GM19452 (cell line): ENCODE measurements around the gene CCDC138.
"Not testable (repeated sequence)": the region's sequence is repeated elsewhere in the genome, so short reads cannot be mapped to it uniquely, and the experiment has no call there.

Source experiments
- ATAC-seq: cut with Tn5 transposase; IDR thresholded peaks from one replicate; pipeline ENCODE4 v1.9.1; 2021; ENCODE audit not compliant: unreplicated experiment

Gene CCDC138, protein sequence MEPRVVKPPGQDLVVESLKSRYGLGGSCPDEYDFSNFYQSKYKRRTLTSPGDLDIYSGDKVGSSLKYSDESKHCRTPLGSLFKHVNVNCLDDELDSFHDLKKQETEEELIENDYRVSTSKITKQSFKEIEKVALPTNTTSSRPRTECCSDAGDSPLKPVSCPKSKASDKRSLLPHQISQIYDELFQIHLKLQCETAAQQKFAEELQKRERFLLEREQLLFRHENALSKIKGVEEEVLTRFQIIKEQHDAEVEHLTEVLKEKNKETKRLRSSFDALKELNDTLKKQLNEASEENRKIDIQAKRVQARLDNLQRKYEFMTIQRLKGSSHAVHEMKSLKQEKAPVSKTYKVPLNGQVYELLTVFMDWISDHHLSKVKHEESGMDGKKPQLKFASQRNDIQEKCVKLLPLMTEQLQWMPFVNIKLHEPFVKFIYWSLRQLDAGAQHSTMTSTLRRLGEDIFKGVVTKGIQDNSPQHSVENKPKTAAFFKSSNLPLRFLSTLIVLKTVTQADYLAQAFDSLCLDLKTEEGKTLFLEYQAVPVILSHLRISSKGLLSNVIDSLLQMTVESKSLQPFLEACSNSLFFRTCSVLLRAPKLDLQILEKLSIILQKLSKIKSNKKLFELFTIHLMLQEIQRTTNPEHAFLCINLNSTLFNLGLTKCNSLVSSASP

DNA sequence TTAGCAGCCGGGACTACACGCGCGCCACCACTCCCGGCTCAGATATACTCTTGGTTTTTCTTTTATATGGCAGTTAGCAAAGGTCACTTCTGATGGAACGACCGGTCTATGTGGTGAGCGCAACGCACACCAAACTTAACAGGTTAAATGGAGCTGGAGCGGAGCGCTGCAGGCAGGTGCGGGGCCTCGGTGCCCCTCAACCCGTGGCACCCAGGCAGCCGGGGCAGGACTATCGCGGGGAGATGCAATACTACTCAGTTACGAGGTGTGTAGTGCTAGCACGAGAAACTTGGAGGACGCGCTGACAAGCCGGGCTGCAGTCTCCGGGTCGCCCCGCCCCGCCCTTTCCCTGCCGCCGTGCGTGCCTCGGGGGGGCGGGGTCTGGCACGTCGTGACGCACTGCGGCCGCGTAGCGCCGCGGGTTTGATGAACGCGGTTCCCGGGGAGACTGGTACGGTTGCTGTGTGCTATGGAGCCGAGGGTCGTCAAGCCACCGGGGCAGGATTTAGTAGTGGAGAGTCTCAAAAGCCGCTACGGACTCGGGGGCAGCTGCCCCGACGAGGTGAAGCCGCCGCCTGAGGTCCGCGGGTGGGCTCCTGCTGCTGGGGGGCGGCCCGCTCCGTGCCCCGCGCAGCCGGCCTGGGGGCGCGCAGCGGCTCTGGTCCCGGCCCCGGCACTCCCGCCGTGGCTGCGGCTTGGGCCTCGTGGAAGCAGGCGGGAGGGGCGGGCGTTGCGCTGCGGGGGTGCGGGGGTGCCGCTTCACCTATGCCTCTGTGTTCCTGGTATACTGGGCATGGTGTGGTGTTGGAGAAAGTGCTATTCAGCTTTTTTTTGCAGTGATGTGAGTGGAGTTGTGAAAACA is at the start of gene CCDC138:
Gene CCDC138, plus strand, starts transcription at position 418 of the 862 bp plus-strand sequence. Its CDS starts 52 bp downstream, at position 470.
- ATAC-seq: peak; percentile 95

DNA sequence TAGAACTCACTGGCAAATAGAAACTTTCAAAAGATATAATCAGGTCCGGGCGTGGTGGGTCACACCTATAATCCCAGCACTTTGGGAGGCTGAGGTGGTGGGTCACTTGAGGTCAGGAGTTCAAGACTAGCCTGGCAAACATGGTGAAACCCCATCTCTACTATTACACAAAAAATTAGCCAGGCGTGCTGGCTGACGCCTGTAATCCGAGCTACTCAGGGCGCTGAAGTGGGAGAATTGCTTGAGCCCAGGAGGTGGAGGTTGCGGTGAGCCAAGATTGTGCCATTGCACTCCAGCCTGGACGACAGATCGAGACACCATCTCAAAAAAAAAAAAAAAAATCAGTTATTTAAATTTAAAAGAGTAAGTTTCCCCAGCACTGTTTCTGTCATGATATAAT is 28.6 kb upstream of the CCDC138 start:
- not testable (repeated sequence) for ATAC-seq

- not testable (repeated sequence) for ATAC-seq
Observed at GRCh38 chr2:108762618-108763017, 24.0 kb upstream of the CCDC138 start.

GRCh38 chr2:108766671-108767070 is 19.9 kb upstream of the CCDC138 start:
- not testable (repeated sequence) for ATAC-seq

DNA sequence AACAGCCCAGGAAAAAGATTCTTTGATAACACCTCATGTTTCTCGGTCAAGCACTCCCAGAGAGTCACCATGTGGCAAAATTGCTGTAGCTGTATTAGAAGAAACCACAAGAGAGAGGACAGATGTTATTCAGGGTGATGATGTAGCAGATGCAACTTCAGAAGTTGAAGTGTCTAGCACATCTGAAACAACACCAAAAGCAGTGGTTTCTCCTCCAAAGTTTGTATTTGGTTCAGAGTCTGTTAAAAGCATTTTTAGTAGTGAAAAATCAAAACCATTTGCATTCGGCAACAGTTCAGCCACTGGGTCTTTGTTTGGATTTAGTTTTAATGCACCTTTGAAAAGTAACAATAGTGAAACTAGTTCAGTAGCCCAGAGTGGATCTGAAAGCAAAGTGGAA is 18.7 kb upstream of the CCDC138 start:
- ATAC-seq: not testable (repeated sequence)

DNA sequence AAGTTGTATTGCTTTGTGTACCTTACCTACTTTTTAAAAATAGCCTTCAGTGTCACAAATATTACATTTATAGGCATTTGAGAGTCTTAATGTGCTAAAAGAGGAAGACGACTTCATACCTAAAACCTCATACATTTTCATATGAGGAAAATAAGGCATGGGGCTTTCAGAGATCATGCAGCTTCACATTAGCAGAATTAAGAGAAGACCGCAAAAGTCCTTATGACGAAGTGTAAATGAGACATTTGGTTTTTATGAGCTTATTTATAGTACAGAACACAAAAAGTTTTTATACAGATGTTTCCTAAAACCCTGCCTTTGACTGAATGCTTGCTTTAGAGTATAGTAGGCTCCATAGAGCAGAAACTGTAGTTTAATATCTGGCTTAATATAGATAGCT is 10.1 kb upstream of the CCDC138 start:
- ATAC-seq: no peak

DNA sequence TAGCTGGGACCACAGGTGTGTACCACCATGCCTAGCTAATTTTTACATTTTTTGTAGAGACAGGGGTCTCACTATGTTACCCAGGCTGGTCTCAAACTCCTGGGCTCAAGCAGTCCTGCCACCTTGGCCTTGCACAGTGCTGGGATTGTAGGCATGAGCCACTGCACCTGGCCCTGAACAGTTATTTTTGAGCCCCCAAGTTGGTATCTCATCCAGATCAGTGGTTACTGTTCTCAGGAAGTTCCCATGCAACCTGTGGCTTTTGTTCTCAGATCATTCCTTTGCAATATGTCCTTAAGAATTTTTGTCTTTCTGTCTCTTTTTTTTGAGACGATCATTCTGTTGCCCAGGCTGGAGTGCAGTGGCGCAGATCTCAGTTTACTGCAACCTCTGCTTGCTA is 7.7 kb upstream of the CCDC138 start:
- no peak for ATAC-seq

DNA sequence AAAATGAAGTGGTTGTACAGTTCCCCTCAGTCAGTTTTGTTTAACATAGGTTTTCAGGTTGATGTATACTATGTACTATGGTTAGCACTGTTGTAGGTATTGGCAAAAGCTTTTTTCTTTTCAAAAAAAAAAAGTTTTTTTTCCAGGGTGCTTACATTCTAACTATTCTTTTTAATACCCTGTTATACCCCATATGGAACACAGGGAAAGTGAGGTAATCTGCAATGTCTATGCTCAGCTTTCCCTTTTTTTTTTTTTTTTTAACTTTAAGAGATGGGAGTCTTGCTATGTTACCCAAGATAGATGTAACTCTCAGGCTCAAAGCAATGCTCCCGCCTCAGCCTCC is 590 bp upstream of the CCDC138 start:
- ATAC-seq: no peak

DNA sequence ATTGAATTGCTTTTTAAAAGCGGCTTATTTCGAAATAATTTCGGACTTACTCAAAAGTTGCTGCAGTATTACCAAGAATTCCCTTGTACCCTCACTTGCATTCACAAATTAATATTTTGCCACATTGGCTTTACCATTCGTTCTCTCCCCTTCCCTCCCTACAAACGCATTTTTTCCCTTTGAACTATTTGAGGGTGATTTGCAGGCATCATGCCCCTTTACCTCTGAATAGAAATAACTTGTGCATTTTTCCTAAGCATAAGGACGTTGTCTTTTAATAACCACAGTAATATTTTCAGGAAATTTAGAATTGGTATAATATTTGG is 608 bp downstream of the CCDC138 start:
- ATAC-seq: no peak

DNA sequence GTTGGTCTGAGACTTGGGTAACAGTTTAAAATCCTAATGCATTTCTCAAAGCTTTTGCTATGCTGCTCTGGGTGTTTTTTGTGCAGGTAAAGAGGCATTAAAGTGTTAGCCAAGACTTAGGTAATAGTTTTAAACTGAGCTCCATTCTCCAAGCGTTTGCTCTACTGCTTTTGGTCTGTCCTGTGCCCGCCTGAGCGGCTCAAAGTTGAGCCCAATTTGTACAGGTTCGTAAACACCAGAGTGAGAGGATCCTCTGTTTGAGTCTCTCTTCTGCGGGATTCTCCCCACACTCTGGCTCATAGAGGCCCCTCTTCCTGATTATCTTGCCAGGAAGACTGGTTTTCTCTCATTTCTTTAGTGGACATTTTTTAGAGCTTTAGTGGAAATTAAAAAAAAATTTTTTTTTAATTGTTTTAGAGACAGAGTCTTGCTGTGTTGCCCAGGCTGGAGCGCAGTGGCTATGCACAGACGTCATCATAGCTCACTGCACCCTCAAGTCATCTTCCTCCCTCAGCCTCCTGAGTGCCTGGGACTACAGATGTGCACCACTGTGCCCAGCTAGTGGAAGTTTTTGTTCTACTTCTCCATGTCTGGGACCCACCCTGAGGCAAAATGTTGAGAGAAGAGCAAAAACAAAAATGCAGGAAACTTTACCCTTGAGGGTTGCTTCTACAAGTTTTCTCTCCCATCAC is 16.6 kb downstream of the CCDC138 start:
- ATAC-seq: no peak

DNA sequence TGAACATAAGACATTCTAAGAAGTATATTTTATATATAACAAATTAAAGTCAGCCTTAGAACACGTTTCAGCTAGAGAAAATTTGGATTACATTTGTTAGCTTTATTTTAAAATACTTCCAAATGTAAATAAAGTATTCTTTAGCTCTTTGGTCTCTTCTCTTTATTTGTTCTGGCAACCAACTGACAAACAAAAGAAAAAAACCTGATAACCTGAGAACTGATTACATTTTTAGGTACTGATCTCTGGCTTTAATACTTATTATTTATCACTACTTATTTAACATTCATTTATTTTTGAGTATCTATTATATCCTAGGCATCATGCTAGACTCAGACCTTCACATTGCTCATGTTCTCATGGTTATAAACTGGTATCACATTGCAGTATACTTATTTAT is 18.5 kb downstream of the CCDC138 start:
- no peak for ATAC-seq

DNA sequence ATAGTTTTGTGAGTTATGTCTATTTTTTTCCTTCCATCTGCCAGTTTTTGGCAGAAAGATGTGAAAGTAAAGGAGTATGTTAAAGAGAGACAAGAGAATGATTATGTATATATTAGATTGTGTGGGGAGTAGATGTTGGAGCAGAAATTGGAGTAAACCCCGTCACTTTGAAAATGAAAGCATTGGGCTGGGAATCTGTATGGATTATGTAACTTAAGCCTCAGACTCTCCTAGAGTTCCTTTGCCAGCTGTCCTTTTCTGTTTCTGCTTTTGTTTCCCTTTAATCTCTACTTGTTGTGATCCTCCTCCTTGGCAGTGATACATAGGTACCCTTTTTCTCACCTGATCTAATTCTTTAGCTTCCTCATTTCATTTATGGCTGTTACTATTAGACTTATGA is 19.2 kb downstream of the CCDC138 start:
- ATAC-seq: no peak

- ATAC-seq: no peak
Observed at GRCh38 chr2:108806371-108807113, 20.0 kb downstream of the CCDC138 start.

DNA sequence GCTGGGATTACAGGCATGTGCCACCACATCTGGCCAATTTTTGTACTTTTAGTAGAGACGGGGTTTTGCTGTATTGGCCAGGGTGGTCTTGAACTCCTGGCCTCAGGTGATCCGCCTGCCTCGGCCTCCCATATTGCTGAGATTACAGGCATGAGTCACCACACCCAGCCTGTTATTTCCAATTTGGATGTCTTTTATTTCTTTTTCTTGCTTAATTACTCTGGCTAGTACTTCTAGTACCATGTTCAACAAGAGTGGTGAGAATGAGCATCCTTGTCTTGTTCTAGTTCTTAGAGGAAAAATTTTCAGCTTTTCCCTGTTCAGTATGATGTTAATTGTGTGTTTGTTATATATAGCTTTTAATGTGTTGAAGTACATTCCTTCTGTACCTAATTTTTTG is 23.4 kb downstream of the CCDC138 start:
- no peak for ATAC-seq

DNA sequence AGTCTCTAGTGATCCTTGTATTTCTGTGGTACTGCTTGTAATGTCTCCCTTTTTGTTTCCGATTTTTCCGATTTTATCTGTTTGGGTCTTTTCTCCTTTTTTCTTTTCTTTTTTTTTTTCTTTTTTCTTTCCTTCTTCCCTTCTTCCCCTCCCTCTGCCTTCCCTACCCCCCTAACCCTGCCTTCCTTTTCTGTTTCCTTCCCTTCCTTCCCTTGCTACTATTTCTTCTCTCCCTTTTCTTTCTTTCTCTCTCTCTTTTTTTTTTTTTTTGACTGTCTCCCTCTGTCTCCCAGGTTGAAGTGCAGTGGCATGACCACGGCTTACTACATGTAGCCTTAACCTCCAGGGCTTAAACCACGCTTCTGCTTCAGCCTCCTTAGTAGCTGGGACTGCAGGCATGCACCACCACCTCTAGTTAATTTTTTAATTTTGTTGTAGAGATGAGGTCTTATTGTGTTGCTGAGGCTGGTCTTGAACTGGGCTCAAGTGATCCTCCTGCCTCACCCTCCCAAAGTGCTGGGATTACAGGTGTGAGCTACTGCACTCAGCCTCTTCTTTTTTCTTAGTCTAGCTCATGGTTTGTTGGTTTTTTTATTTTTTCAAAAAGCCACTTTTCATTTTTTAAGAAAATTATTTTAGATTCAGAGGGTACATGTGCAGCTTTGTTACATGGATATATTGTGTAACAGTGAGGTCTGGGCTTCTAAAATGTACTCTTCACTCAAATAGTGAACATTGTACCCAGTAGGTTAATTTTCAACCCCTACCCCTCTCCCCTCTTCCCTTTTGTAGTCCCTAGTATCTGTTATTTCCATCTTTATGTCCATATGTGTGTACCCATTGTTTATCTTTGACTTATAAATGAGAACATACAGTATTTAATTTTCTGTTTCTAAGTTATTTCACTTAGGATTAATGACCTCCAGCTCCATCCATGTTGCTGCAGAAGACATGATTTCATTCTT is 24.7 kb downstream of the CCDC138 start:
- no peak for ATAC-seq

DNA sequence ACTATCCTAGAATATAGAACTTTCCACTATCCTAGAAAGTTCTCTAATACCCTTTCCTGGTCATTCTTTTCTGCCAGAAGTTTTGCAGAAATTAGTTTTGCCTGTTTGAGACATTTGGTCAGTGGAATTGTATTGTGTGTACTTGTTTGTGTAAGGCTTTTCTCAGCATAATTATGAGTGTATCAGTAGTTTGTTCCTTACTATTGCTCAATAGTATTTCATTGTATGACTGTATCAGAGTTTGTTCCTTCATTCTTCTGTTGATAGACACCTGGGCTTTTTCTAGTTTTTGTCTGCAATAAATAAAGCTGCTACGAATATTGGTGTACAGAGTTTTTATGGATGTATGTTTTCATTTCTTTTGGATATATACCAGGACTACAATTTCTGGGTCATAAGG is 27.2 kb downstream of the CCDC138 start:
- no peak for ATAC-seq

DNA sequence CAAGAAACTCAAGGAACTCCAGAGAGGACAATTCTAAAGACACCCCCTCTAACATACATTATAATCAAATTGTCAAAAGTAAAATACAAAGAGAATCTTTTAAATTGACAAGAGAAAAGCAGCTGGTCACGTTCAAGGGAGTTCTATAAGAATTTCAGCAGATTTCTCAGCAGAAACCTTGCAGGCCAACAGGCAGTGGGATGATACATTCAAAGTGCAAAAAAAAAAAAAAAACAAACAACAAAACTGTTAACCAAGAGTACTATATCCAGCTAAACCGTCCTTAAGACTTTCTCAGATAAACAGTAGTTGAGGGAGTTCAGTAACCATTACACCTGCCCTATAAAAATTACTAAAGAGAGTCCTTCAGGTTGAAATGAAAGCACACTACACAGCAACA is 33.9 kb downstream of the CCDC138 start:
- no peak for ATAC-seq

DNA sequence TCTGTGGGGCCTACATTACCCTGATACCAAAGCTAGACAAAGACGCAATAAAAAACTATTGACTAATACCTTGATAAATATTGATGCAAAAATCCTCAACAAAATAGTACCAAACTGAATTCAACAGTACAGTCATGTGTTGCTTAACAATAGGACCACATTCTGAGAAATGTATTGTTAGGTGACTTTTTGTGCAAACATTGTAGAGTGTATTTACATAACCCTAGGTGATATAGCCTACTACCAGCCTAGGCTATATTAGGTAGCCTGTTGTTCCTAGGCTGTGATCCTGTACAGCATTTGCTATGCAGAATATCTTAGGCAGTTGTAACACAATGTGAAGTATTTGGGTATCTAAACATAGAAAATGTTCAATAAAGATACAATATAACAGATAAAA is 36.7 kb downstream of the CCDC138 start:
- no peak for ATAC-seq

GRCh38 chr2:108824316-108825070 is 37.9 kb downstream of the CCDC138 start:
- no peak for ATAC-seq
